Astrocyte of the spinal cord (primary cell): ENCODE data around the gene TFAP2A.
A peak's percentile ranks its signal among the peaks of the same experiment; 100 is the strongest.

Source experiments
- DNase-seq: peaks from one replicate; pipeline ENCODE4 v3.0.0; 2011; ENCODE audit warnings: low read depth, low spot score
- H3K4me3 ChIP-seq: 2 replicates; pipeline ENCODE4 v1.5.1; 2011; ENCODE audit warnings: low read depth, mild to moderate bottlenecking, low read length, moderate library complexity
- CTCF ChIP-seq: IDR thresholded peaks from 2 replicates; pipeline ENCODE4 v1.5.1; 2012; ENCODE audit warnings: low read depth, mild to moderate bottlenecking, low read length, inconsistent platforms
- in situ Hi-C: cut with HindIII; loops from 2 replicates; pipeline ENCODE4 v1.10.0; 2017; ENCODE audit warnings: low sequenced_read_pairs

Gene TFAP2A

GRCh38 chr6:10429638-10430427, 15.0 kb upstream of the TFAP2A start:
- no peak overlapping the region for H3K4me3 ChIP-seq
- TF ChIP-seq CTCF: peak; percentile 41
- no peak for DNase-seq

GRCh38 chr6:10426781-10427279, 12.0 kb upstream of the TFAP2A start:
- no peak for TF ChIP-seq CTCF
- in situ Hi-C loops: no loop called here
- DNase-seq: no peak
- H3K4me3 ChIP-seq: peak overlapping the region; percentile 40

More at GRCh38 chr6:10429638-10430427, 15.0 kb upstream of the TFAP2A start:
- in situ Hi-C loops: no loop called here

- no peak for DNase-seq
- no peak for TF ChIP-seq CTCF
- in situ Hi-C loops: no loop called here
- H3K4me3 ChIP-seq: peak overlapping the region; percentile 40
These were observed 11.3 kb upstream of the TFAP2A start for GRCh38 chr6:10425975-10426780.

- peak overlapping the region; percentile 14 for H3K4me3 ChIP-seq
- in situ Hi-C loops: no loop called here
These were observed 10.5 kb upstream of the TFAP2A start for GRCh38 chr6:10425176-10425974.

GRCh38 chr6:10424040-10424439, 9.2 kb upstream of the TFAP2A start:
- no peak overlapping the region for H3K4me3 ChIP-seq
- no peak for TF ChIP-seq CTCF
- DNase-seq: no peak
- in situ Hi-C loops: no loop called here

More at GRCh38 chr6:10425176-10425974, 10.5 kb upstream of the TFAP2A start:
- TF ChIP-seq CTCF: no peak
- DNase-seq: no peak

GRCh38 chr6:10422737-10423034, 7.8 kb upstream of the TFAP2A start:
- in situ Hi-C loops: no loop called here
- no peak for TF ChIP-seq CTCF
- no peak overlapping the region for H3K4me3 ChIP-seq
- no peak for DNase-seq
